Effector CD8-positive, alpha-beta T cell (primary cell): Measurements from ENCODE around the gene PLPP4.

Source experiments
- DNase-seq: peaks from one replicate; lab custom pipeline; 2025; lab: John Stamatoyannopoulos, UW
- total RNA-seq, 4 experiments: gene quantifications; one replicate each; lab custom pipeline; 2026; lab: John Stamatoyannopoulos, UW

Gene PLPP4
- 0 reads per million in 4 experiments for total RNA-seq

DNA sequence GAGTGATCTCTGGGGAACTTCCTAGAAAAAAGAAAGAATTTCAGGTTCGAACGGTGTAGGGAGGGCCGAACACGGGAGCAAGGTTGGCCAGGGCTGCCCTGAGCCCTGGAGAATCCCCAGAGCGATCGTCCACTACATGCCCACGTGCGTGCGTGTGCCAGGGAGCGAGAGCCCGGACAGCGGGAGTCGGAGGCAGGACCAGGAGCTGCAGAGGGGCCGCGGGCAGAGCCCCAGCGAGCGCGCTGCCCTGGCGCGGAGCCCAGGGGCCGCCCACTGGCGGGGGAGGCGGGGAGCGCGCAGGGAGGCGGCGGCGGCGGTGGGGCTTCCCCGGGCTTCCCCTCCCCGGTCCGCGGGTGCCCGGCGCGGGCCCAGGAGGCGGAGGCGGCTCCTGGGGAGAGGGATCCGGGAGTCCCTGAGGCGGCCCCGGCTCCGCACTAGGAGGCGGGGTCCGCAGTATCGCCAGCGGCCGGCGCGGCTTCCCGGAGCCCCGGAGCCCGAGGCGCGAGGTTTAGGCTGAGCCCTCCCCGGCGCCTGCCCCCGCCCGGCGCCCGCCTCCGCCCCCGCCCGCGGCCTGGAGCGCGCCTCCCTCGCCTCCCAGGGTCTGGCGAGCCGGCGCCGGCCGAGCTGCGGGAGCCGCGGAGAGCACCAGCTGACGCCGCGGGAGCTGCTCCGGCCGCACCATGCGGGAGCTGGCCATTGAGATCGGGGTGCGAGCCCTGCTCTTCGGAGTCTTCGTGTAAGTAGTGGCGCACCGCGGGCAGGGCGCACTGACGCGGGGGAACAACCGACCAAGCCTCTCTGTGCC is at the start of gene PLPP4:
Gene PLPP4 (plus strand): TSS at position 602 of the 805 bp plus-strand sequence. CDS start 79 bp downstream, at position 681.
- DNase-seq, result no peak

DNA sequence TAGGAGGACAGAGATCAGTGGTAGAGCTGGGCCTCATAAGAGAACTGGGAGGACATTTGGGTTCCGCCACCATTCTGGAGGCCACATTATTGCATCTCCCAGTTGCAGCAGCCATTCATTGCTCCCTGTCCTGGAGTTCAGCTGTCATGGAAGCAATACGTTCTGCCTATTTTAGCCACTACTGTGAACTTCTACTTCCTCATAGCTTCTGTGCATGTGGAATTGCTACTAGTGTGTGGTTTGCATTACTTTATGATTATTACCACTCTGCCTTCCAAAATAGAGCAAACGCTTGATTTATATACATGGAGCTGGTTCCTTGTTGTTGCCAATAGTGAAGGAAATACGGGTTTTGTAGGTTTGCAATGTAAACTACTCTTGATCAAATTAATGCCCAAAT is 47.2 kb upstream of the PLPP4 start:
- no peak for DNase-seq

- DNase-seq, result no peak
These were observed 42.1 kb upstream of the PLPP4 start for GRCh38 chr10:120414946-120415345.

- DNase-seq, result no peak
These were observed 41.2 kb upstream of the PLPP4 start for GRCh38 chr10:120415709-120416330.

DNA sequence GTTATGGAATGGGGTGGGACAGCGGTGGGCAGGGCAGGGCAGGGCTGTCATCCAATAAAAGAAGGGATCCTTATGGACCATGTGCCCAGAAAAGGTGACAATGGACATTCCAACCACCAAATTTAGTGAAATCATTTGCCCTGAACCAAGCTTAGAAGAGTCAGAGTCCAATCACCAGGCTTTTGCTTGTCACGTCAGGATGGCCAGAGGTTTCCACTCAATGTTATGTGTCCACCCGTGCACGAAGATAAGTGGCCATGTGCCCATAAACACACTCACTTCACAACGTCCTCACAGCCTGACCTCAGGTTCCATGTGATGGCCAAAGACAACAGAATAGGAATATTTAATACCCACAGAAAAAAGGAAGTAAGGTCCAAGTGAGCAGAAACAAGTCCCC is 36.6 kb upstream of the PLPP4 start:
- DNase-seq, result no peak

- no peak for DNase-seq
These were observed 35.8 kb upstream of the PLPP4 start for GRCh38 chr10:120421250-120421649.

- no peak for DNase-seq
These were observed 34.6 kb upstream of the PLPP4 start for GRCh38 chr10:120422457-120422856.

DNA sequence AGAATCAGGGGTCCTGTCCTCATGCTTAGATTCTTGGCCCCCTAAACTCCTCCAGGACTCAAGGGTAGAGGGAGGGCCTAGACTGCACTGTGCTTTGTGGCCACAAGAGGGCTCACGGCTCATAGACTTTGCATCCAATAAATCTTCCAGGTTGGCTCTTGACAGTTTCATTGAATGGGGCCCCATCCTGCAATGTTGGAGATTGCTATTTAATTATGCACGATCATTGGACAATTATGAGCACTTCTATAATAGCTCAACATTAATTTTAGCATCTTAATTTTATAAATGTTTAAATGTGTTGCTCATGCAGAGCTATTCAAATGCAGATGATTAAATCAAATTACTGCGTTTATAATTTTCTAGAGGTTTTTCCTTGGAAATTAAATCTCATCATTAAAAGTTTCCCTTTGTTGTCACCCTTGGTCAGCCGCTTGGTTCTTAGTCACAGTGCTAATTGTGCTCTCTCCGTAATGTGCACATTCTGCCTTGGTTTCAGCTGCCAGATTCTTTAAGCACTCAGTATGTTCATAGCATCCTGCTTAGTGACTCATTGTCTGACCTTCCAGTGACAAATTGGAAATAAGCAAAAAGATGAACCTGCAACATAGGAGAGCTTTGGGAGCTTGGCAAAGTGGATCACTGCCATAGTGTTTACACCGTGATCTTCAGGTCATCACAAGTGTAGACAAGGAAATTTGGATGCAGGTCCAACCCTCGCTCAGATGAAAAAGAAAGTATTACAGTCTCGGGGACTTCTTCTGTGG is 33.4 kb upstream of the PLPP4 start:
- no peak for DNase-seq

DNA sequence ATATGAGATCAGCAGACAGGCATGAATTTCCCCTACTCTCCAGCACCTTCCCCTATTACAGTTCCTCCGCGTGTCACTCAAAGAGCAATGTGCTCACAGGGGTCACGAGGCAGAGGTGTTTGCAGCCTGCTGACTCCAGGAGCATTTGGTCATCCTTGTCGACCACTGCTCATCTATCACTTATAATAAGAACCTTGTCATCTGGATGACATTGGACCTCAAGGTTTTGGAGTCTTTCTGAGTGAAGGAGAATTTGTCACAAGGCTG is 32.9 kb upstream of the PLPP4 start:
- no peak for DNase-seq

DNA sequence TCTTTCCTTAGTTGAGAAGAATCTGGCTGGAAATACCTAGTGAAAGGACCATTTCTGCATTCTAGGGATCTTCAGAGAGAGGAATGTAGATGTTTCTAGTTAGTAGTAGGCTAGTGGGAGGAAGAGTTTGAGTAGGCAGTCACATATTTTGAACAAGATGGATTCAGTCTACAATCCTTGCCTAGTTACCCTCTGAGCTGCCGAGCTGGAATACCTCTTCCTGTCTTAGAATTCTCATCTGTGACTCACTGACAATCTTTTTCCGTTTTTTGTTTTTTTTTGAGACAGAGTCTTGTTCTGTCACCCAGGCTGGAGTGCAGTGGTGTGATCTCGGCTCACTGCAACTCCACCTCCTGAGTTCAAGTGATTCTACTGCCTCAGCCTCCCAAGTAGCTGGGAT is 30.7 kb upstream of the PLPP4 start:
- no peak for DNase-seq

- DNase-seq, result no peak
These were observed 28.3 kb upstream of the PLPP4 start for GRCh38 chr10:120428754-120429153.

DNA sequence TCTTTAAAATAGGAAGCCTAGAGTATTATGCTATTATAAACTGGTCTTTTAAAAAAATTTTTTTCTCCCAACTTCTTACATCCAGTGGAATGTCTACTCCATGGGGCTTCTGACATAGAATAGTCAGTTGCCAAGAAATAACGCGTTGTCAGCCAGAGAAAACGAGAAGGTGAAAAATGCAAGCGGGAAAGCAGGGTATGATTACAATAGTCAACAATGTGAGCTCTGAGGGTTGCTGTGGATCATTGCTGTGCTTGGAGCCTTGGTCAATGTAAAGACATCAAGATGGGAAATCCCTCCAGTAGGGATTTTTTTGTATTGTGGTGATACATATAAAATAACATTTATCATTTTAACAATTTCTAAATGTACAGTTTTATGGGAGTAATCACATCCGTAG is 27.6 kb upstream of the PLPP4 start:
- DNase-seq, result no peak

DNA sequence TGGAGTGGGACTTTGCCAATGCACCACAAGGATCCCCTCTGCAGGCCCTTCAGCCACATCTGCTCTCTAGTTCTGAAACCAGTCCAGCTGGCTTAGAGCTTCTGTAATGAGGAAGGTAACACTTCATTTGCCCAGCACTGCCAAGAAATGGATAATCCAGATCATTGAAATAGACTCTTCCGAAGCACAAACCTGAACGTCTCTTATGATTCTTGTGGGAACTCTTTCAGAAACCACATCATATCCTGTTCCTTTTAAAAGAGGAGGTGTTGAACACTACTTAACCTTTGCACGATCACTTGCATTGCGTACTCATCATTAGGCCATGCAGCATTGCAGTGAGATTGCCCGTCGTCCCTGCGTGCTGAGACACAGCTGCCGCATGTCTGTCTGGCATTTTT is 25.8 kb upstream of the PLPP4 start:
- no peak for DNase-seq

- DNase-seq, result no peak
These were observed 24.8 kb upstream of the PLPP4 start for GRCh38 chr10:120432209-120432608.

DNA sequence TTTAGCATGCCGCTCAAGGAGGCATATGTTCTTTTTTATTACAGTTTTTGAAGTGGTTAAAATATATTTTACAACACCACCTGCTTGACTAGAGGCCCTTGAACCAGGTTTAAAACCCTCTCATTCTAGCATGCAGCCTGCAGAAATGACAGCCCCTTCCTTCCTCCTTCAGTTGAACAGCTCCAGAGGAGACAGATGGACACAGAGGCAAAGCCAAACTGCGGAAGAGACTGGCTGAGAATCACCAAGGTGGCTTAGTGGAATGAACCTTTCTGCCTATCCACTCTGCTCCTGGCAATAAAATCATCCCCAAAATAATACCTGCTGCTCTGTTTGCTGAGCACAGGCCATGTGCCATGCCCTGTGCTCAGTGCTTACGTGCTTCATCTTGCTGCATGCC is 23.9 kb upstream of the PLPP4 start:
- DNase-seq, result no peak

GRCh38 chr10:120436439-120437112 is 20.5 kb upstream of the PLPP4 start:
- no peak for DNase-seq

GRCh38 chr10:120437541-120437940 is 19.5 kb upstream of the PLPP4 start:
- no peak for DNase-seq

- DNase-seq, result no peak
These were observed 5.1 kb upstream of the PLPP4 start for GRCh38 chr10:120451968-120452367.

DNA sequence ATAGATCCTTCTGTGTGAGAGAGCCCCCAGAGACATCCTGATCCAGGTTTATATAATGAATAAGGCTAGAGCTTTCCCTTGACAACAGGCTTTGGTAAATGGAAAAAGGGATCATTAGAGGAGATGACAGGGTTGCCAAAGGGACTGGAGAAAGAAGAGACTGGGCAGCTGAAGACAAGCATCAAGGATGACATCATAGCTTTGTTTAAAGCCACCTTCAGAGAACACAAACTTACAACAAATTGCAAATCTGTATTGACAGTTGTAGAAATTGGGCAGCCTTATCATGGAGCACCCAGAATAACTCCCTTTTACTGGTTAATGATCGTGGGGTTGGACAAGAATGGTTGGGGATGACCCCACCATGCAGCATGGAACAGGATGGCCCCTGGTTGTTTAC is 3.7 kb upstream of the PLPP4 start:
- DNase-seq, result no peak

- no peak for DNase-seq
These were observed 3.1 kb upstream of the PLPP4 start for GRCh38 chr10:120453886-120454285.

- no peak for DNase-seq
These were observed 2.0 kb upstream of the PLPP4 start for GRCh38 chr10:120455004-120455403.

DNA sequence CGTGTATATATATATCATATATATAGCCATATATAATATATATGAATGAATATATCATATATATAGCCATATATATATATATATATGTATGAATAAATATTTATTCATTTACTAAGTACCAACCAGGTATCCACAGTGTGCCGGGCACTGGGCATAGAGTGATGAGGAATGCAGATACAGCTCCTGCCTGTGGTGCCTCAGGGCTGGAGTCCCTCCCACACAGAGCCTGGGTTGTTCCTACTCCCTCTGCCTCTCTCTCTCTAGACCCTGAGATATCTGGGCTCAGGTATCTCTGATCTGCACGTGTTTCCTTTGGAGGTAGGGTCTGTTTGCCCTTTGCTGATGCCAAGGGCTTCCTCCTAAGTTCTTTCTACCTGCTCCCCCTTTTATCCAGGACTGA is 1.4 kb upstream of the PLPP4 start:
- DNase-seq, result no peak
